Measurements from ENCODE around the gene S100A5. TPM values are rescaled to one million over a fixed set of nuclear protein-coding genes. Genes with fewer than 3 reads are reported as not detected.

The S100A5 gene
- total RNA-seq, 4 donors from 2014 or later, result not detected

DNA sequence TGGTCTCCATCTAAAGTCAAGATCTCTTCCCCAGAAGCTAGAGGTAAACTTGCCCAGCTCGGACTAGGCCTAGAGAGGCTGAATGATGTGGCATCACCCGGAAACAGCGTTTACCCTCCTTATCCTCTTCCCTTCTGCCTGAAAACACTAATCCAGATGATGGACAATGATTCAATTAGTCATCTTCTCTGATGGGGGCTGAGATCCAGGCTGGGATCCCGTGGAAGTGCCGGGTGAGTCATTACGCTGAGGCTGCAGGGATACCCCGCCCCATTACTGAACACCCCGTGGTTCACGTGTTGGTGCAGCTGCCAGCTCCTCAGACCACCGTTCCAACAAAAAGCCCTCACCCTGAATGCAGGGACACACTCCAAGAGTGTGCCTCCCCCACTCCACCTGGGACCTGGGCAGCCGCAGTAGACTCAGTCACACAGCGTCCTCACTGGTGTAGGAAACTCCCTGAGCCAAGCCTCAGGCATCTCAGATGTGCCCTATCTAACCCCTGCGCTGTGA lies 7.0 kb downstream of the S100A5 start:
- H3K36me3 ChIP-seq, result peaks cover 0 to 9% of the 10 kb centered on the region in 2 donors
- peak overlapping the region; percentile 95 to 99 (median 98) for H3K27ac ChIP-seq
- H3K9me3 ChIP-seq, result no peaks in the 10 kb centered on the region
- peak; percentile 50 for ATAC-seq
- 1 to 37% methylated on average over 5 to 6 of the region's 13 CpGs for WGBS, 2 donors (ENCODE audit: low coverage in 1 of 2)
- peak overlapping the region; percentile 86 to 90 for H3K4me3 ChIP-seq
- no peaks in the 10 kb centered on the region for H3K27me3 ChIP-seq
- peaks cover 0 to 54% (median 21%) of the 10 kb centered on the region in 3 donors for H3K4me1 ChIP-seq
- TF ChIP-seq POLR2A (IDR thresholded peaks at IDR 0.05) (no peak), POLR2AphosphoS5 (IDR thresholded peaks at IDR 0.05) (peak; percentile 84)

GRCh38 chr1:153532769-153533599 lies 7.8 kb downstream of the S100A5 start:
- Histone ChIP-seq H3K4me1 (peaks cover 0 to 54% (median 21%) of the 10 kb centered on the region in 3 donors), H3K27me3 (no peaks in the 10 kb centered on the region), H3K4me3 (peak overlapping the region; percentile 86 to 90), H3K36me3 (peaks cover 0 to 12% of the 10 kb centered on the region in 2 donors), H3K9me3 (no peaks in the 10 kb centered on the region), H3K27ac (peak overlapping the region; percentile 95 to 99 (median 98))
- TF ChIP-seq POLR2A (IDR thresholded peaks at IDR 0.05) (peak in 1 of 2 donors; percentile 11), EP300 (IDR thresholded peaks at IDR 0.05) (no peak), CTCF (IDR thresholded peaks at IDR 0.05) (peak in 3 of 4 experiments; percentile 92 to 97 (median 94)), POLR2AphosphoS5 (IDR thresholded peaks at IDR 0.05) (peak; percentile 51)
- ATAC-seq, result peak; percentile 60
- WGBS, 2 donors (ENCODE audit: low coverage in 1 of 2), result 23 to 33% methylated on average over 11 to 15 of the region's 34 CpGs

- 58 to 80% methylated on average over 2 of the region's 2 CpGs for WGBS, 2 donors (ENCODE audit: low coverage in 1 of 2)
- TF ChIP-seq POLR2AphosphoS5 (IDR thresholded peaks at IDR 0.05), result no peak
- TF ChIP-seq POLR2A (IDR thresholded peaks at IDR 0.05), result no peak
- no peak for TF ChIP-seq CTCF (IDR thresholded peaks at IDR 0.05)
- no peak for TF ChIP-seq EP300 (IDR thresholded peaks at IDR 0.05)
- no peaks in the 10 kb centered on the region for H3K9me3 ChIP-seq
These were observed 8.6 kb downstream of the S100A5 start for GRCh38 chr1:153532181-153532580.

GRCh38 chr1:153531638-153532037 lies 9.1 kb downstream of the S100A5 start:
- H3K36me3 ChIP-seq, result peaks cover 0 to 13% of the 10 kb centered on the region in 2 donors
- no peak for ATAC-seq
- no peaks in the 10 kb centered on the region for H3K27me3 ChIP-seq
- peaks cover 0 to 49% (median 21%) of the 10 kb centered on the region in 3 donors for H3K4me1 ChIP-seq
- TF ChIP-seq EP300 (IDR thresholded peaks at IDR 0.05), result no peak
- no peak for TF ChIP-seq POLR2AphosphoS5 (IDR thresholded peaks at IDR 0.05)
- no peak for TF ChIP-seq CTCF (IDR thresholded peaks at IDR 0.05)
- TF ChIP-seq POLR2A (IDR thresholded peaks at IDR 0.05), result no peak
- peak overlapping the region in 2 of 4 donors; percentile 98 to 99 for H3K27ac ChIP-seq
- no peaks in the 10 kb centered on the region for H3K9me3 ChIP-seq
- WGBS, 2 donors (ENCODE audit: low coverage in 1 of 2), result 74 to 75% methylated on average over 2 to 3 of the region's 3 CpGs
- no peak overlapping the region for H3K4me3 ChIP-seq

More at GRCh38 chr1:153532181-153532580, 8.6 kb downstream of the S100A5 start:
- no peak for ATAC-seq
- peaks cover 0 to 13% of the 10 kb centered on the region in 2 donors for H3K36me3 ChIP-seq
- H3K4me1 ChIP-seq, result peaks cover 0 to 54% (median 21%) of the 10 kb centered on the region in 3 donors
- no peak overlapping the region for H3K4me3 ChIP-seq
- H3K27ac ChIP-seq, result peak overlapping the region in 2 of 4 donors; percentile 98 to 99
- no peaks in the 10 kb centered on the region for H3K27me3 ChIP-seq

DNA sequence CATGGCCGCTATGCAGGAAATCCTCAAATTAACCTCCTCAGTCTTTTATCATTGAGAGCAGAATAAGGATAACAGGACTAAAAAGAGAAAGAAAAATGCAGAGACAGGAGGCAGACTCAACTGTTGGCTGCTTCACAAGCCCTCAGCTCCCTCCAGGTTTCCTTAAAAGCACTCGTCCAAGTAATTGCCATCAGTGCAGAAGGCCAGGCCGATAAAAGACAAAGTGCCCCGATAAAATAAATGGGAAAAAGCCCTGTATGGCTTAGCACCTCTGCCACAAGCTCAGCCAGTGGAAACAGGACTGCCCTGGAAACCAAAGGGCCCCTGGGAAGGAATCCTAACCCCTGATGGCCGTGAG lies 13.1 kb downstream of the S100A5 start:
- H3K27ac ChIP-seq, result no peak overlapping the region
- H3K9me3 ChIP-seq, result no peaks in the 10 kb centered on the region
- no peaks in the 10 kb centered on the region for H3K27me3 ChIP-seq
- H3K4me3 ChIP-seq, result no peak overlapping the region
- peaks cover 0 to 4% of the 10 kb centered on the region in 2 donors for H3K36me3 ChIP-seq
- peaks cover 0 to 26% (median 3%) of the 10 kb centered on the region in 3 donors for H3K4me1 ChIP-seq
- 58 to 75% methylated on average over 2 to 5 of the region's 5 CpGs for WGBS, 2 donors (ENCODE audit: low coverage in 1 of 2)
- TF ChIP-seq CTCF (IDR thresholded peaks at IDR 0.05), result no peak
- no peak for TF ChIP-seq POLR2AphosphoS5 (IDR thresholded peaks at IDR 0.05)
- no peak for TF ChIP-seq EP300 (IDR thresholded peaks at IDR 0.05)
- TF ChIP-seq POLR2A (IDR thresholded peaks at IDR 0.05), result no peak
- ATAC-seq, result no peak

Data from gastroesophageal sphincter (tissue), 4 donors.